NCI-H1436 treated with DMSO at 0.1 percent for 48 hours (cell line): ENCODE results near the gene WARS2.
"Not testable (repeated sequence)": the region's sequence is repeated elsewhere in the genome, so short reads cannot be mapped to it uniquely, and the experiment has no call there.

ENCODE experiments used
- DNase-seq: peaks from one replicate; lab custom pipeline; 2025; lab: John Stamatoyannopoulos, UW

The WARS2 gene

GRCh38 chr1:119139403-119139802, 1.1 kb downstream of the WARS2 start:
- DNase-seq = no peak

GRCh38 chr1:119136401-119136800, 4.1 kb downstream of the WARS2 start:
- DNase-seq = no peak

GRCh38 chr1:119133987-119134386, 6.5 kb downstream of the WARS2 start:
- no peak for DNase-seq

GRCh38 chr1:119132179-119132578, 8.3 kb downstream of the WARS2 start:
- DNase-seq = no peak

- DNase-seq = no peak
Measured at GRCh38 chr1:119125874-119126273, 14.6 kb downstream of the WARS2 start.

- no peak for DNase-seq
Measured at GRCh38 chr1:119124764-119125163, 15.7 kb downstream of the WARS2 start.

- not testable (repeated sequence) for DNase-seq
Measured at GRCh38 chr1:119121872-119122271, 18.6 kb downstream of the WARS2 start.

GRCh38 chr1:119116725-119117124, 23.7 kb downstream of the WARS2 start:
- no peak for DNase-seq

- no peak for DNase-seq
Measured at GRCh38 chr1:119115736-119116135, 24.7 kb downstream of the WARS2 start.

GRCh38 chr1:119115311-119115710, 25.1 kb downstream of the WARS2 start:
- no peak for DNase-seq

GRCh38 chr1:119114786-119115185, 25.7 kb downstream of the WARS2 start:
- DNase-seq = no peak

- DNase-seq = no peak
Measured at GRCh38 chr1:119112791-119113190, 27.7 kb downstream of the WARS2 start.

- DNase-seq = no peak
Measured at GRCh38 chr1:119112244-119112643, 28.2 kb downstream of the WARS2 start.

GRCh38 chr1:119108988-119109387, 31.5 kb downstream of the WARS2 start:
- no peak for DNase-seq

GRCh38 chr1:119103764-119104163, 36.7 kb downstream of the WARS2 start:
- DNase-seq = no peak

- no peak for DNase-seq
Measured at GRCh38 chr1:119102051-119102450, 38.4 kb downstream of the WARS2 start.

- DNase-seq = no peak
Measured at GRCh38 chr1:119101563-119101962, 38.9 kb downstream of the WARS2 start.

GRCh38 chr1:119099775-119100174, 40.7 kb downstream of the WARS2 start:
- DNase-seq = no peak

GRCh38 chr1:119097380-119097779, 43.1 kb downstream of the WARS2 start:
- no peak for DNase-seq

- no peak for DNase-seq
Measured at GRCh38 chr1:119093721-119094120, 46.7 kb downstream of the WARS2 start.

GRCh38 chr1:119091618-119092017, 48.8 kb downstream of the WARS2 start:
- no peak for DNase-seq

- DNase-seq = no peak
Measured at GRCh38 chr1:119090250-119090649, 50.2 kb downstream of the WARS2 start.

GRCh38 chr1:119086830-119087229, 53.6 kb downstream of the WARS2 start:
- DNase-seq = no peak

- no peak for DNase-seq
Measured at GRCh38 chr1:119084798-119085197, 55.7 kb downstream of the WARS2 start.

GRCh38 chr1:119083980-119084379, 56.5 kb downstream of the WARS2 start:
- no peak for DNase-seq
